HFFc6 (cell line): ENCODE results near the gene AP1AR. TPM values are rescaled to one million over a fixed set of nuclear protein-coding genes. Genes with fewer than 3 reads are reported as not detected.

Experiments
- DNase-seq: peaks from one replicate; pipeline ENCODE4 v3.0.0-alpha.2; 2018
- H3K27ac Mint-ChIP-seq: 2 replicates; pipeline ENCODE4 v1.8.0; 2020; ENCODE audit warnings: mild to moderate bottlenecking, mixed read lengths
- H3K27me3 Mint-ChIP-seq: 2 replicates; pipeline ENCODE4 v1.8.0; 2021; ENCODE audit warnings: mild to moderate bottlenecking, moderate library complexity, mixed read lengths; ENCODE audit not compliant: insufficient read depth
- H3K36me3 Mint-ChIP-seq: 2 replicates; pipeline ENCODE4 v1.8.0; 2021; ENCODE audit warnings: low read depth, mixed read lengths
- H3K4me1 Mint-ChIP-seq: 2 replicates; pipeline ENCODE4 v1.8.0; 2020; ENCODE audit warnings: low read depth, mixed read lengths
- H3K4me3 Mint-ChIP-seq: 2 replicates; pipeline ENCODE4 v1.8.0; 2020; ENCODE audit warnings: mild to moderate bottlenecking, moderate library complexity, mixed read lengths
- H3K9me3 Mint-ChIP-seq: 2 replicates; pipeline ENCODE4 v1.8.0; 2020; ENCODE audit warnings: mild to moderate bottlenecking, mixed read lengths
- total RNA-seq, 6 experiments: library from RNA; stranded (reverse); fragmentation: NEBNext Ultra II Directional; extraction: Animal tissue kit (Norgen Biotek cat#: 25700); gene quantifications; 2 replicates in 1 of 6; 3 replicates in 5 of 6; pipeline ENCODE4 v1.2.3, GENCODE V29; 2021
- TF ChIP-seq, protein P1 (sequence below): fragments of 200-600 bp; sonication (generic); IDR thresholded peaks from 2 replicates; pipeline ENCODE4 v1.5.0; 2021; ENCODE audit warnings: antibody characterized with exemption, mild to moderate bottlenecking

The AP1AR gene
- total RNA-seq, 6 experiments from 2014 or later: 8.7 to 15.6 (median 11.4) TPM

DNA sequence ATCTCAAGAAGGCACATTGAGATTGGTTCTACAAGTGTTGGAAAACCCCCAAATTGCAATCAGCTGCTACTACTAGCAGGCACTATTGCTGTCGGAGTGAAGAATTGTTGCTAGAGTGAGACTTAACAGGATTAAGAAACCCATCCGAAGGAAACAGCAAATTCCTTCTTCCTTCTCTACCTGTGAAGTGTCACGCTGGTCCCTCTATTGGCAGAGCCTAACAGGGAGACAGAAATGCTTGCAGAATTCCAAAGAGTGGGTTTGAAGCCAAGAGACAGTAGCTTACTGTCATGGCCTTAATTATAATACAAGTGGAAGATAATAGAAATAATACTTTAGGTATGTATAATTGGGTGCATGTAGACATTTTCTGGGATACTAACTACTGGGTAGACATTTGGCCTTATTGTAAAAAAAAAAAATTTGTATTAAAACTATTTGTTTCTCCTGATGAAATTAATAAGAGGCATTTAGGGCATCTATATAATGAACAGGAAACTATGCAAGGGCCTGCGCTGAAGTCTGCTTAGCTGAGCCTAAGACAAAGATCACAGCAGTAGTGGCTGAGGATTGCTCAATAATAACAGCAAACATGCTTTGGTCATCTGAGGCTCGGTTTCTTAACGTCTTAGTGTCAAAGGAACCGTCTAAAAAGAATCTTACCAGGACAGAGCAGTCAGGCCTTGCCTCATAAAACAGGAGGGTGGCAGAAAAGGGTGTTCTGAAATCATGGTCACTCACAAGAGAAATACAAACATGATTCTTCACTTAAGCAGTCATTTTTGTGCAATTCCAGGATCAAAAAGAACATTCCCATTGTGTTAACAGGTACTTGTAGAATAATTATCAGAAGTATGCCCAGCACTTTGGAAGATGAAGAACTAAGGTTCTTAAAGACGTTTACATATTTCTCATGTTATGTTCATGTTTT is 45.6 kb upstream of the AP1AR start:
- Mint-ChIP-seq H3K4me1 (no peaks in the 10 kb centered on the region; the same call in 1 of the 2 replicates), H3K27me3 (no peaks in the 10 kb centered on the region), H3K27ac (no peak overlapping the region), H3K9me3 (no peaks in the 10 kb centered on the region), H3K36me3 (no peaks in the 10 kb centered on the region), H3K4me3 (no peak overlapping the region)
- DNase-seq: no peak
- TF ChIP-seq, protein P1, sequence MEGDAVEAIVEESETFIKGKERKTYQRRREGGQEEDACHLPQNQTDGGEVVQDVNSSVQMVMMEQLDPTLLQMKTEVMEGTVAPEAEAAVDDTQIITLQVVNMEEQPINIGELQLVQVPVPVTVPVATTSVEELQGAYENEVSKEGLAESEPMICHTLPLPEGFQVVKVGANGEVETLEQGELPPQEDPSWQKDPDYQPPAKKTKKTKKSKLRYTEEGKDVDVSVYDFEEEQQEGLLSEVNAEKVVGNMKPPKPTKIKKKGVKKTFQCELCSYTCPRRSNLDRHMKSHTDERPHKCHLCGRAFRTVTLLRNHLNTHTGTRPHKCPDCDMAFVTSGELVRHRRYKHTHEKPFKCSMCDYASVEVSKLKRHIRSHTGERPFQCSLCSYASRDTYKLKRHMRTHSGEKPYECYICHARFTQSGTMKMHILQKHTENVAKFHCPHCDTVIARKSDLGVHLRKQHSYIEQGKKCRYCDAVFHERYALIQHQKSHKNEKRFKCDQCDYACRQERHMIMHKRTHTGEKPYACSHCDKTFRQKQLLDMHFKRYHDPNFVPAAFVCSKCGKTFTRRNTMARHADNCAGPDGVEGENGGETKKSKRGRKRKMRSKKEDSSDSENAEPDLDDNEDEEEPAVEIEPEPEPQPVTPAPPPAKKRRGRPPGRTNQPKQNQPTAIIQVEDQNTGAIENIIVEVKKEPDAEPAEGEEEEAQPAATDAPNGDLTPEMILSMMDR: no peak

DNA sequence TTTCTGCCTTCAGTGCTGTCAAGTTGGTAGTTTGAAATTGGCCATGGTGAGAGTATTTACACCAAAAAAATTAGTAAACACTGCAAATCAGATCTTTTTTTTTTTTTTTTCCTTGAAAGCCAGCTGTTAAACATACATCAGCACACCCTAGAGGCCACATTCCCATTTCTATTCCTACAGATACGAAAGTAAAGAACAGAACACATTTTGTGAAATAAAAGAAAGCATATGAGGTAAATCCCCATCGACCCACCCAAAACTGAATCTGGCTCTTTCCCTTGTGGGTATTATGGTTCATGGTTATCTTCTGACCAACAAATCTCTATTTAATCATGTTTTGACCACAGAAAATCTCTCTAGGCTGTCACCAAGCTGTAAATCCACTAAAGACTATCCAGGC is 41.8 kb upstream of the AP1AR start:
- H3K27ac Mint-ChIP-seq: no peak overlapping the region
- H3K4me3 Mint-ChIP-seq: no peak overlapping the region
- H3K9me3 Mint-ChIP-seq: no peaks in the 10 kb centered on the region
- DNase-seq: peak; percentile 19
- no peaks in the 10 kb centered on the region for H3K27me3 Mint-ChIP-seq
- H3K4me1 Mint-ChIP-seq: no peaks in the 10 kb centered on the region; the same call in 1 of the 2 replicates
- no peaks in the 10 kb centered on the region for H3K36me3 Mint-ChIP-seq
- TF ChIP-seq, protein P1: peak; percentile 61

DNA sequence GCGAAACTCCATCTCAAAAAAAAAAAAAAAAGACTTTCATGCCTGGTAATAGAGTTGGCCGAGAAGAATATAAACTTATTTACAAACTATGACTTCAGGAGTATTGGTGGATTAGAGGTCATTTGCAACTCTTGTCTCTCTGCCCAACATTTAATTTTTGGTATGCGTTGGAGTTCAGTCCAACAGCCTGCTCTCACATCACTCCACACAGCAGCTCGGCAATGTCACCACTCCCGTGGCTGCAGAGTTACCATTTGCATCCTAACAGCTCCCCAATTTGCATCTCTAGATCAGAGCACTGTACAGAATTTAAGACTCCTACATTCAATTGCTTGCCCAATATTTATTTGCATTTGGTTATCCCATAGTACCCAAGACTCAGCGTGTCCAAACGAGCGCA is 40.9 kb upstream of the AP1AR start:
- Mint-ChIP-seq H3K36me3 (no peaks in the 10 kb centered on the region), H3K4me1 (no peaks in the 10 kb centered on the region; the same call in 1 of the 2 replicates), H3K4me3 (no peak overlapping the region), H3K27me3 (no peaks in the 10 kb centered on the region), H3K9me3 (no peaks in the 10 kb centered on the region), H3K27ac (no peak overlapping the region)
- DNase-seq: no peak
- TF ChIP-seq, protein P1: no peak

DNA sequence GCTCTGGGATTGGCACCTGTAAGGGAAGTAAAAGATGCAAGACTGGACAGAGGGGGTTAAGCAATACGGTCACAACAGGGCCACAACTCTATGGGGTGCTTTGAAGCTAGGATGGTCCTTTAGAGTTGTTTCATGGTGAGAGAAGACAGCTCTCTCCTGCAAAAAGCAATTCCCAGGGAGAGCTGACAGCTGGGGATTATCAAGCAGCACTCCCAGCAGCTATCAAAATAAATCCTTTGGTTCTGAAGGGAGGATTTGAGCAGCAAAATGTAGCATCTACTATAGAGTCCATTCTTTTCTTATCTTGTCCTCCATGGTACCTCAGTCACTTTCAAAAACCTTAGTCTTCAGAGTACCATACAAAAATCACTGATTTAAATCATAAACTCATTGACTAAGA is 35.1 kb upstream of the AP1AR start:
- H3K27me3 Mint-ChIP-seq: no peaks in the 10 kb centered on the region
- H3K27ac Mint-ChIP-seq: no peak overlapping the region
- TF ChIP-seq, protein P1: no peak
- no peaks in the 10 kb centered on the region for H3K9me3 Mint-ChIP-seq
- H3K4me3 Mint-ChIP-seq: no peak overlapping the region
- no peaks in the 10 kb centered on the region for H3K36me3 Mint-ChIP-seq
- no peaks in the 10 kb centered on the region for H3K4me1 Mint-ChIP-seq
- no peak for DNase-seq

DNA sequence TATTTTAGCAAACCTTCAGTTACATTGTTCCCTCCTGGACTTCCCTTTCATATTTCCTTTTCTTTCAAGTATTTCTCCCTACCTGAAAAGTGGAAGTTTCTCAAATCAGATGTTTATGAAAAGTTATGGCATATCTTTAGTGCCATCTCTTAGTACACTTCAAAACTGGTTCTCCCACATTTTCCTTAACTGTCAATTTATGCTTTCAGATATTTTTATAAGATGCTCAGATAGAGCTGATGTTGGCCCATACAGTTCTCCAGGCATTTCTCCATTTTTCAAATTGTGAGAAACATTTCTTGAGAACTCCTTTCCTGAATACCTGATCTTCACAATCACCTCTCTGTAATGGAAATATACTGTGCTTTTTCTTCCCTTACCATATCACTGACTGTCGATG is 32.5 kb upstream of the AP1AR start:
- Mint-ChIP-seq H3K9me3 (no peaks in the 10 kb centered on the region), H3K27me3 (no peaks in the 10 kb centered on the region), H3K27ac (no peak overlapping the region), H3K4me3 (no peak overlapping the region), H3K36me3 (no peaks in the 10 kb centered on the region), H3K4me1 (no peaks in the 10 kb centered on the region)
- DNase-seq: no peak
- TF ChIP-seq, protein P1: no peak
